HepG2 (cell line): ENCODE data around the gene SETD7. TPM values are rescaled to one million over a fixed set of nuclear protein-coding genes. Genes with fewer than 3 reads are reported as not detected.

ENCODE experiments used
- ATF3 ChIP-seq: sonication (generic); formaldehyde crosslinking; IDR thresholded peaks from 2 replicates; pipeline ENCODE4 v1.4.0; 2020; ENCODE audit warnings: missing genetic modification reagents
- CHCHD3 ChIP-seq: sonication (generic); formaldehyde crosslinking; IDR thresholded peaks from 2 replicates; pipeline ENCODE4 v1.8.0; 2022; ENCODE audit warnings: mild to moderate bottlenecking, missing genetic modification reagents, moderate library complexity
- FOXP4 ChIP-seq: sonication (generic); formaldehyde crosslinking; IDR thresholded peaks from 2 replicates; pipeline ENCODE4 v1.4.0; 2020; ENCODE audit warnings: missing genetic modification reagents
- HNRNPL ChIP-seq: fragments of 200-400 bp; formaldehyde crosslinking; IDR thresholded peaks from 2 replicates; pipeline ENCODE4 v1.6.1; 2017; ENCODE audit warnings: mild to moderate bottlenecking, low read depth, low read length
- KLF9 ChIP-seq: IDR thresholded peaks from 2 replicates; pipeline ENCODE4 v1.6.1; 2016; ENCODE audit warnings: low read depth
- NFATC3 ChIP-seq: sonication (generic); formaldehyde crosslinking; IDR thresholded peaks from 2 replicates; pipeline ENCODE4 v1.5.1; 2020; ENCODE audit warnings: mild to moderate bottlenecking, missing genetic modification reagents
- PATZ1 ChIP-seq: sonication (generic); formaldehyde crosslinking; IDR thresholded peaks from 2 replicates; pipeline ENCODE4 v1.4.0; 2020; ENCODE audit warnings: missing genetic modification reagents
- RAD21 ChIP-seq: fragments of 450-650 bp; formaldehyde crosslinking; IDR thresholded peaks from 2 replicates; pipeline ENCODE4 v1.5.0; 2020; ENCODE audit warnings: mild to moderate bottlenecking
- SPEN ChIP-seq: sonication (generic); formaldehyde crosslinking; IDR thresholded peaks from 2 replicates; pipeline ENCODE4 v1.5.1; 2020; ENCODE audit warnings: low read depth, mild to moderate bottlenecking, missing genetic modification reagents
- XRCC5 ChIP-seq: fragments of 200-400 bp; formaldehyde crosslinking; optimal IDR thresholded peaks from 2 replicates; pipeline ENCODE3; 2017; ENCODE audit warnings: mild to moderate bottlenecking, low read length
- ZBTB43 ChIP-seq: sonication (generic); formaldehyde crosslinking; conservative IDR thresholded peaks from 2 replicates; pipeline ENCODE4 v1.4.0; 2020; ENCODE audit warnings: missing genetic modification reagents
- ZNF12 ChIP-seq: sonication (generic); formaldehyde crosslinking; IDR thresholded peaks from 2 replicates; pipeline ENCODE4 v1.5.0; 2020; ENCODE audit warnings: missing genetic modification reagents
- ZNF30 ChIP-seq: sonication (generic); formaldehyde crosslinking; IDR thresholded peaks from 2 replicates; pipeline ENCODE4 v1.5.0; 2020; ENCODE audit warnings: mild to moderate bottlenecking, missing genetic modification reagents
- ZNF331 ChIP-seq: sonication (generic); formaldehyde crosslinking; IDR thresholded peaks from 2 replicates; pipeline ENCODE4 v1.4.0; 2020; ENCODE audit warnings: missing genetic modification reagents
- ZNF512 ChIP-seq: sonication (generic); formaldehyde crosslinking; IDR thresholded peaks from 2 replicates; pipeline ENCODE4 v1.4.0; 2020; ENCODE audit warnings: mild to moderate bottlenecking, missing genetic modification reagents
- polyA plus RNA-seq, 8 experiments: library from polyadenylated mRNA; depleted of rRNA in 3 of 8; stranded (reverse) in 7 of 8; unstranded in 1 of 8; fragments of >200 nt; fragmentation: Illumina TruSeq in 4 of 8; extraction: Trizol in 4 of 8; gene quantifications; 2 replicates each; pipeline versions ENCODE4 v1.2.1 to v1.2.3, GENCODE V29; 2011 to 2016; ENCODE audit warnings: low read depth in 4 of 8, missing spikeins in 1 of 8, mixed read lengths in 1 of 8; ENCODE audit not compliant: insufficient read depth in 1 of 8
- total RNA-seq, 5 experiments: library from RNA; depleted of rRNA; stranded (reverse); fragments of >200 nt; fragmentation: Illumina TruSeq; extraction: Trizol; gene quantifications; 2 replicates each; pipeline ENCODE4 v1.2.3, GENCODE V29; 2016; ENCODE audit warnings: low read depth in 1 of 5
- TF ChIP-seq, protein P1 (sequence below): sonication (generic); formaldehyde crosslinking; conservative IDR thresholded peaks from 2 replicates; pipeline ENCODE4 v1.4.0; 2020; ENCODE audit warnings: mild to moderate bottlenecking, missing genetic modification reagents, moderate library complexity

SETD7 gene
- total and polyA plus RNA-seq, 2 of the 13 experiments (the other 11 are each of a cell fraction or from before 2014, with no cell fraction given), result 0.08 to 0.22 TPM

DNA sequence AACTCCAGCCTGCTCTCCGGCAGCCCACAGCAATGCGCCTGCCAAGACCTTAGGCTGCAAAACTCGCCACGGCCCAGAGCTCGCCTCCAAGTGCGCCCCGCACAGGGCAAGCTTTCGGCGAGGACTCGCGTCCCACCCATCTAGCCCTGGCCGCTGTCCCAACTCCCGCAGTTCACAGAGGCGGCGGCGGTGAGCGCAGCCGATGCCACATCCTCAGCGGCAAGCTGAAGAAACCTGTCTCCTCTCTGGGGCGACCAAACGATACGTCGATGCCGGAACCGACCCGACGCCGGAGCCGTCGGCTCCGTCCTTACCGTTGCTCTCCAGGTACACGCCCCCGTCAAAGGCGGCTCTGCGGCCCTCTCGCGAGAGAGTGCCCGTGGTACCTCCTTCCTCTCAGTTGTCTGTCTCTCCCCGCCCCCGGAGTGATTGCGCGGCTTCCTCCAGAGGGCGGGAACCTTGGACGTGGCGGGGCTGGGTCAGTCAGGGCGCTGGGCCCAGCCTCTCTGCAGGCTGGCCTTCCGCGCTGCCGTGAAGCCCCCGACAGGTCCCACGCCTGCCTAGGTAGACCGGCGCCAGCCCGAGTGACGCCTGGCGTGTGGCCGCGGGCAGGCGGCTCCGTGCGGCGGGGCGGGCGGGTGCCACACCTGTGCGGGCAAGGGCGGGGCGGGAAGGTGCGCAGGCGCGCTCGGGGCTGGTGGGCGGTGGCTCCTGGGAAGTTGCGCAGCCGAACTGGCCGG lies 102.5 kb downstream of the SETD7 start (continued):
- TF ChIP-seq, protein P1, sequence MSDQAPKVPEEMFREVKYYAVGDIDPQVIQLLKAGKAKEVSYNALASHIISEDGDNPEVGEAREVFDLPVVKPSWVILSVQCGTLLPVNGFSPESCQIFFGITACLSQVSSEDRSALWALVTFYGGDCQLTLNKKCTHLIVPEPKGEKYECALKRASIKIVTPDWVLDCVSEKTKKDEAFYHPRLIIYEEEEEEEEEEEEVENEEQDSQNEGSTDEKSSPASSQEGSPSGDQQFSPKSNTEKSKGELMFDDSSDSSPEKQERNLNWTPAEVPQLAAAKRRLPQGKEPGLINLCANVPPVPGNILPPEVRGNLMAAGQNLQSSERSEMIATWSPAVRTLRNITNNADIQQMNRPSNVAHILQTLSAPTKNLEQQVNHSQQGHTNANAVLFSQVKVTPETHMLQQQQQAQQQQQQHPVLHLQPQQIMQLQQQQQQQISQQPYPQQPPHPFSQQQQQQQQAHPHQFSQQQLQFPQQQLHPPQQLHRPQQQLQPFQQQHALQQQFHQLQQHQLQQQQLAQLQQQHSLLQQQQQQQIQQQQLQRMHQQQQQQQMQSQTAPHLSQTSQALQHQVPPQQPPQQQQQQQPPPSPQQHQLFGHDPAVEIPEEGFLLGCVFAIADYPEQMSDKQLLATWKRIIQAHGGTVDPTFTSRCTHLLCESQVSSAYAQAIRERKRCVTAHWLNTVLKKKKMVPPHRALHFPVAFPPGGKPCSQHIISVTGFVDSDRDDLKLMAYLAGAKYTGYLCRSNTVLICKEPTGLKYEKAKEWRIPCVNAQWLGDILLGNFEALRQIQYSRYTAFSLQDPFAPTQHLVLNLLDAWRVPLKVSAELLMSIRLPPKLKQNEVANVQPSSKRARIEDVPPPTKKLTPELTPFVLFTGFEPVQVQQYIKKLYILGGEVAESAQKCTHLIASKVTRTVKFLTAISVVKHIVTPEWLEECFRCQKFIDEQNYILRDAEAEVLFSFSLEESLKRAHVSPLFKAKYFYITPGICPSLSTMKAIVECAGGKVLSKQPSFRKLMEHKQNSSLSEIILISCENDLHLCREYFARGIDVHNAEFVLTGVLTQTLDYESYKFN (CRISPR knock-in tag), result peak; percentile 59
- TF ChIP-seq ZNF512 (CRISPR knock-in tag) (no peak), HNRNPL (peak; percentile 52; the same call in 1 of the 2 replicates), ZNF12 (CRISPR knock-in tag) (peak; percentile 44; the same call in 1 of the 2 replicates), ZNF331 (CRISPR knock-in tag) (no peak; the same call in 1 of the 2 replicates), SPEN (CRISPR knock-in tag) (peak; percentile 36; the same call in 1 of the 2 replicates), KLF9 (CRISPR knock-in tag) (0 out of 2 replicates have a peak, but pooled peaks have one; percentile 15), XRCC5 (peak; percentile 22), CHCHD3 (no peak; the same call in none of the 2 replicates), ZBTB43 (CRISPR knock-in tag) (no peak), NFATC3 (CRISPR knock-in tag) (0 out of 2 replicates have a peak, but pooled peaks have one; percentile 88), FOXP4 (CRISPR knock-in tag) (peak; percentile 39), ZNF30 (CRISPR knock-in tag) (0 out of 2 replicates have a peak, but pooled peaks have one; percentile 58), PATZ1 (peak; percentile 46), RAD21 (CRISPR knock-in tag) (0 out of 2 replicates have a peak, but pooled peaks have one; percentile 3), ATF3 (CRISPR knock-in tag) (peak; percentile 10)
